SU-DHL-6 (cell line): Measurements from ENCODE around the gene CD151.
A peak's percentile ranks its signal among the peaks of the same experiment; 100 is the strongest.

Experiments used
- H2AFZ ChIP-seq: fragments of 200-600 bp; sonication (generic); 2 replicates; pipeline ENCODE4 v1.6.1; 2014; ENCODE audit warnings: low read depth, mild to moderate bottlenecking, moderate library complexity, mixed read lengths, antibody characterized with exemption, low read length; ENCODE audit not compliant: severe bottlenecking
- H3F3A ChIP-seq: fragments of 200-600 bp; shearing (Covaris generic); 2 replicates; pipeline ENCODE4 v1.6.0; 2016; ENCODE audit warnings: antibody characterized with exemption, mild to moderate bottlenecking; ENCODE audit not compliant: insufficient read depth
- H3K27ac ChIP-seq: fragments of 200-600 bp; sonication (generic); 2 replicates; pipeline ENCODE4 v1.5.1; 2016; ENCODE audit warnings: low read depth, mild to moderate bottlenecking, low read length, moderate library complexity, mixed read lengths
- H3K27me3 ChIP-seq: fragments of 200-600 bp; sonication (generic), shearing (Covaris generic); 2 replicates; pipeline ENCODE4 v1.6.0; 2014; ENCODE audit warnings: mild to moderate bottlenecking, low read length
- H3K36me3 ChIP-seq: fragments of 200-600 bp; sonication (generic); 2 replicates; pipeline ENCODE4 v1.6.1; 2014; ENCODE audit warnings: mild to moderate bottlenecking, low read length, mixed read lengths
- H3K4me2 ChIP-seq: fragments of 300-600, 200-600 bp; shearing (Covaris generic), sonication (generic); 2 replicates; pipeline ENCODE4 v1.6.0; 2014; ENCODE audit warnings: low read length, low read depth, mild to moderate bottlenecking; ENCODE audit not compliant: poor library complexity, severe bottlenecking
- H3K4me3 ChIP-seq: fragments of 200-600 bp; sonication (generic); 2 replicates; pipeline ENCODE4 v1.5.1; 2014; ENCODE audit warnings: antibody characterized with exemption, low read length, mild to moderate bottlenecking, mixed read lengths; ENCODE audit not compliant: insufficient read depth, poor library complexity, severe bottlenecking
- H3K79me2 ChIP-seq: fragments of 200-600 bp; sonication (generic); 2 replicates; pipeline ENCODE4 v1.6.1; 2014; ENCODE audit warnings: mild to moderate bottlenecking, low read length, moderate library complexity; ENCODE audit not compliant: insufficient read depth
- H3K9ac ChIP-seq: fragments of 200-600 bp; sonication (generic); 2 replicates; pipeline ENCODE4 v1.7.0; 2014; ENCODE audit warnings: mild to moderate bottlenecking, low read length
- H3K9me2 ChIP-seq: fragments of 200-600 bp; sonication (generic); replicated peaks from 2 replicates; pipeline ENCODE4 v1.6.1; 2014; ENCODE audit warnings: low read length; ENCODE audit not compliant: insufficient read depth
- H3K9me3 ChIP-seq: fragments of 200-600 bp; sonication (generic); 2 replicates; pipeline ENCODE4 v1.6.1; 2014; ENCODE audit warnings: low read length, mixed read lengths; ENCODE audit not compliant: insufficient read depth
- H4K20me1 ChIP-seq: fragments of 200-600 bp; sonication (generic); 2 replicates; pipeline ENCODE4 v1.6.1; 2014; ENCODE audit warnings: low read depth, mild to moderate bottlenecking, antibody characterized with exemption, low read length, moderate library complexity, mixed read lengths
- CTCF ChIP-seq: fragments of 200-600 bp; sonication (generic); IDR thresholded peaks from one replicate; pipeline ENCODE4 v1.5.1; 2017; ENCODE audit warnings: antibody characterized with exemption, mild to moderate bottlenecking, low read length, moderate library complexity; ENCODE audit not compliant: insufficient read depth, poor library complexity, severe bottlenecking
- EZH2phosphoT487 ChIP-seq: fragments of 200-600 bp; sonication (generic), shearing (Covaris generic); conservative IDR thresholded peaks from 2 replicates; pipeline ENCODE4 v1.6.1; 2018; ENCODE audit warnings: mild to moderate bottlenecking, antibody characterized with exemption, low read length, moderate library complexity, mixed read lengths

CD151 gene

GRCh38 chr11:838441-839279 lies 5.9 kb downstream of the CD151 start:
- Histone ChIP-seq H3F3A (no peaks in the 10 kb centered on the region), H3K36me3 (no peaks in the 10 kb centered on the region), H3K27ac (no peak overlapping the region), H3K79me2 (peaks cover 19% of the 10 kb centered on the region), H2AFZ (no peak overlapping the region), H3K9me2 (no peaks in the 10 kb centered on the region), H3K4me2 (no peak overlapping the region), H4K20me1 (peaks cover 6% of the 10 kb centered on the region; the same call in 1 of the 2 replicates), H3K9ac (no peak overlapping the region), H3K27me3 (no peaks in the 10 kb centered on the region), H3K4me3 (no peak overlapping the region), H3K9me3 (no peaks in the 10 kb centered on the region)
- TF ChIP-seq CTCF (no peak), EZH2phosphoT487 (no peak)

- Histone ChIP-seq H3K79me2 (peaks cover 19% of the 10 kb centered on the region), H3K4me3 (no peak overlapping the region), H2AFZ (no peak overlapping the region), H3F3A (no peaks in the 10 kb centered on the region), H3K36me3 (no peaks in the 10 kb centered on the region), H3K9me2 (no peaks in the 10 kb centered on the region), H3K4me2 (no peak overlapping the region), H3K27me3 (no peaks in the 10 kb centered on the region), H3K27ac (no peak overlapping the region), H3K9me3 (no peaks in the 10 kb centered on the region), H3K9ac (no peak overlapping the region), H4K20me1 (peaks cover 6% of the 10 kb centered on the region; the same call in 1 of the 2 replicates)
- TF ChIP-seq EZH2phosphoT487 (no peak), CTCF (no peak)
Observed at GRCh38 chr11:839280-839623, 6.5 kb downstream of the CD151 start.

- Histone ChIP-seq H3K4me2 (no peak overlapping the region), H2AFZ (no peak overlapping the region), H3K4me3 (no peak overlapping the region), H3K9ac (peak overlapping the region; percentile 79; the same call in 1 of the 2 replicates), H3K9me3 (no peaks in the 10 kb centered on the region), H3K27me3 (no peaks in the 10 kb centered on the region), H3K79me2 (peaks cover 19% of the 10 kb centered on the region), H3K36me3 (no peaks in the 10 kb centered on the region), H3K27ac (no peak overlapping the region), H4K20me1 (peaks cover 6% of the 10 kb centered on the region; the same call in 1 of the 2 replicates), H3K9me2 (no peaks in the 10 kb centered on the region), H3F3A (no peaks in the 10 kb centered on the region)
- TF ChIP-seq EZH2phosphoT487 (no peak), CTCF (no peak)
Observed at GRCh38 chr11:839875-840617, 7.3 kb downstream of the CD151 start.
